ENCODE results near the gene FAM53B.

DNA sequence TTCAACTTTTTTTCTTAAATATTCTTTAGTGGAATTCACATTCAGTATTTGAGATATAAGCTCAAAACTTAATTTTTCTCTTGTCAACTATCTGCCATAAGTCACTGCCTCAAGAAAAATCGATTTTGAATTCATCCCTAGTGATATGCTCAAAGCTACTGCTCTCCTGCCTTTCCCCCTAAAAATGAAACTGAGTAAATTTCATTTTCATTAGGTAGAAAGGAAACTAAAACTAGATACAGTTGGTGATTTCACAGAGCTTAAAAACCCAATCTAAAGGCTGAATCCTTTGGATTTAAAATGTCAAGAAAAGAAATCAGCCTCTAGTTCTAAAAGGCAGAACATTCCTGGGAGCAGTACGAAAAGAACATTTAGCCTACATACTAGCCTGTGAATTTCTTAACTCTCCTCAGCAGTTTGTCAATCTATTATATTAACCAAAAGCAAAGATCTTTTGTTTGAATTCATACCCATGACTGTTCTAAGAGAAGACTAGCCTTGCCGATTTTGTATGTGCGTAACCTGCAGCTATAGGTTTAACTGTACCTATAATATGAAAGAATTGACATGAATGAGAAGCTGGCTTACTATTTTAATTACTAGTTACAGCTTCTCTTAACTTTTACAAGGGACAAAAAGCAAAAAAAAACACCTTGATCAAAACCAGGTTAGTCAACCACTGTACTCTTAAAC, 4.9 kb upstream of the FAM53B start:
- TF ChIP-seq, protein P1, sequence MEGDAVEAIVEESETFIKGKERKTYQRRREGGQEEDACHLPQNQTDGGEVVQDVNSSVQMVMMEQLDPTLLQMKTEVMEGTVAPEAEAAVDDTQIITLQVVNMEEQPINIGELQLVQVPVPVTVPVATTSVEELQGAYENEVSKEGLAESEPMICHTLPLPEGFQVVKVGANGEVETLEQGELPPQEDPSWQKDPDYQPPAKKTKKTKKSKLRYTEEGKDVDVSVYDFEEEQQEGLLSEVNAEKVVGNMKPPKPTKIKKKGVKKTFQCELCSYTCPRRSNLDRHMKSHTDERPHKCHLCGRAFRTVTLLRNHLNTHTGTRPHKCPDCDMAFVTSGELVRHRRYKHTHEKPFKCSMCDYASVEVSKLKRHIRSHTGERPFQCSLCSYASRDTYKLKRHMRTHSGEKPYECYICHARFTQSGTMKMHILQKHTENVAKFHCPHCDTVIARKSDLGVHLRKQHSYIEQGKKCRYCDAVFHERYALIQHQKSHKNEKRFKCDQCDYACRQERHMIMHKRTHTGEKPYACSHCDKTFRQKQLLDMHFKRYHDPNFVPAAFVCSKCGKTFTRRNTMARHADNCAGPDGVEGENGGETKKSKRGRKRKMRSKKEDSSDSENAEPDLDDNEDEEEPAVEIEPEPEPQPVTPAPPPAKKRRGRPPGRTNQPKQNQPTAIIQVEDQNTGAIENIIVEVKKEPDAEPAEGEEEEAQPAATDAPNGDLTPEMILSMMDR (IDR thresholded peaks at IDR 0.05), result no peak
- no peak for TF ChIP-seq POLR2A (IDR thresholded peaks at IDR 0.05)

All from Peyer's patch (tissue), 4 donors.